ENCODE results near the gene SHROOM3.

SHROOM3 gene

GRCh38 chr4:76723924-76724323, 288.9 kb downstream of the SHROOM3 start:
- H3K79me1 ChIP-seq (replicated peaks; ENCODE audit: low read length, poor library complexity, severe bottlenecking) = peaks cover 11% of the 10 kb centered on the region
- H3K9me3 ChIP-seq (ENCODE audit: control insufficient read depth, low read length) = no peaks in the 10 kb centered on the region
- no peaks in the 10 kb centered on the region for H3K27me3 ChIP-seq (ENCODE audit: control insufficient read depth in 1 of 2, insufficient read depth in 1 of 2, low read length in 2 of 2)
- no peak overlapping the region for H2BK15ac ChIP-seq (ENCODE audit: low read depth, poor library complexity, severe bottlenecking)
- H3K27ac ChIP-seq (ENCODE audit: low read length, poor library complexity, severe bottlenecking) = peak overlapping the region; percentile 8
- H2AFZ ChIP-seq (ENCODE audit: low read depth, low read length) = no peak overlapping the region
- DNase-seq = no peak
- no peak overlapping the region for H3K4me2 ChIP-seq (ENCODE audit: low read length, poor library complexity, severe bottlenecking)
- no peaks in the 10 kb centered on the region for H3K36me3 ChIP-seq (ENCODE audit: control insufficient read depth in 1 of 2, insufficient read depth in 2 of 2, low read depth in 1 of 2, low read length in 2 of 2)
- no peak overlapping the region for H2AK5ac ChIP-seq (ENCODE audit: low read length, severe bottlenecking)
- no peak overlapping the region for H3K18ac ChIP-seq (ENCODE audit: low read depth in 1 of 2, low read length in 2 of 2)
- H3K4ac ChIP-seq (ENCODE audit: low read depth in 1 of 2, low read length in 2 of 2) = no peak overlapping the region
- no peak overlapping the region for H2BK12ac ChIP-seq (ENCODE audit: low read length in 2 of 2)
- H4K8ac ChIP-seq (ENCODE audit: low read length) = no peak overlapping the region
- no peak overlapping the region for H2BK120ac ChIP-seq (ENCODE audit: low read depth, low read length)
- no peaks in the 10 kb centered on the region for H3K4me1 ChIP-seq (ENCODE audit: control insufficient read depth, insufficient read depth, low read depth, low read length)
- no peak overlapping the region for H3K23ac ChIP-seq (ENCODE audit: low read length in 2 of 2)
- no peak overlapping the region for H2BK5ac ChIP-seq (ENCODE audit: low read depth, low read length, poor library complexity, severe bottlenecking)
- peak overlapping the region; percentile 66 for H3K9ac ChIP-seq (ENCODE audit: low read length)
- WGBS = no CpG with 5 or more reads among the region's 2 CpGs
- no peak overlapping the region for H4K91ac ChIP-seq (ENCODE audit: low read length)
- H3K4me3 ChIP-seq (ENCODE audit: insufficient read depth in 1 of 2, low read depth in 1 of 2, low read length in 2 of 2) = no peak overlapping the region
- H3K14ac ChIP-seq (ENCODE audit: low read length in 2 of 2) = no peak overlapping the region

DNA sequence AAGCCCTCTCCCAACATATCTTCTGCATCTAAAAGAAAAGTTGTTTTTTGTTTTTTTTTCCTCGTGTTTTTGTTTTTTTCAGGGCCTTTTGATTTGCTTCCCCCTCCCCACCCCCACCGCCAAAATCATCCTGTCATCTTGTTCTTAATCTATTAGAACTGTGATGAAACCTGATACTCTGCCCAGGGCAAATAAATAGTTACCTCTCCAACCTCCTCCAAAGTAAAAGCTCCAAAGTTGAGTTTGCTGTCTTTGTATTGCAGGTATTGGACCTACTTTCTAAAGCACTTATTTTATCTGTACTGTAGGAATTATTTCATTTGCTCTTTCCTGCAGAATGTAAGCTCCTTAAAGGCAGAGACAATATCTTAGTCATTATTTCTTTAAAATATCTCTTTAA, 290.0 kb downstream of the SHROOM3 start:
- no peak overlapping the region for H3K18ac ChIP-seq (ENCODE audit: low read depth in 1 of 2, low read length in 2 of 2)
- WGBS = 82% methylated on average over 2 of the region's 2 CpGs
- no peak overlapping the region for H2BK15ac ChIP-seq (ENCODE audit: low read depth, poor library complexity, severe bottlenecking)
- H3K4me1 ChIP-seq (ENCODE audit: control insufficient read depth, insufficient read depth, low read depth, low read length) = no peaks in the 10 kb centered on the region
- DNase-seq = no peak
- H2BK120ac ChIP-seq (ENCODE audit: low read depth, low read length) = no peak overlapping the region
- no peak overlapping the region for H2AFZ ChIP-seq (ENCODE audit: low read depth, low read length)
- H3K27ac ChIP-seq (ENCODE audit: low read length, poor library complexity, severe bottlenecking) = no peak overlapping the region
- peaks cover 8% of the 10 kb centered on the region for H3K79me1 ChIP-seq (replicated peaks; ENCODE audit: low read length, poor library complexity, severe bottlenecking)
- H2BK12ac ChIP-seq (ENCODE audit: low read length in 2 of 2) = no peak overlapping the region
- H4K91ac ChIP-seq (ENCODE audit: low read length) = no peak overlapping the region
- no peaks in the 10 kb centered on the region for H3K27me3 ChIP-seq (ENCODE audit: control insufficient read depth in 1 of 2, insufficient read depth in 1 of 2, low read length in 2 of 2)
- H3K4me3 ChIP-seq (ENCODE audit: insufficient read depth in 1 of 2, low read depth in 1 of 2, low read length in 2 of 2) = no peak overlapping the region
- no peak overlapping the region for H3K23ac ChIP-seq (ENCODE audit: low read length in 2 of 2)
- no peaks in the 10 kb centered on the region for H3K36me3 ChIP-seq (ENCODE audit: control insufficient read depth in 1 of 2, insufficient read depth in 2 of 2, low read depth in 1 of 2, low read length in 2 of 2)
- H4K8ac ChIP-seq (ENCODE audit: low read length) = no peak overlapping the region
- H3K9ac ChIP-seq (ENCODE audit: low read length) = no peak overlapping the region
- H2AK5ac ChIP-seq (ENCODE audit: low read length, severe bottlenecking) = no peak overlapping the region
- H2BK5ac ChIP-seq (ENCODE audit: low read depth, low read length, poor library complexity, severe bottlenecking) = no peak overlapping the region
- no peaks in the 10 kb centered on the region for H3K9me3 ChIP-seq (ENCODE audit: control insufficient read depth, low read length)
- H3K4ac ChIP-seq (ENCODE audit: low read depth in 1 of 2, low read length in 2 of 2) = no peak overlapping the region
- H3K4me2 ChIP-seq (ENCODE audit: low read length, poor library complexity, severe bottlenecking) = no peak overlapping the region
- H3K14ac ChIP-seq (ENCODE audit: low read length in 2 of 2) = no peak overlapping the region

DNA sequence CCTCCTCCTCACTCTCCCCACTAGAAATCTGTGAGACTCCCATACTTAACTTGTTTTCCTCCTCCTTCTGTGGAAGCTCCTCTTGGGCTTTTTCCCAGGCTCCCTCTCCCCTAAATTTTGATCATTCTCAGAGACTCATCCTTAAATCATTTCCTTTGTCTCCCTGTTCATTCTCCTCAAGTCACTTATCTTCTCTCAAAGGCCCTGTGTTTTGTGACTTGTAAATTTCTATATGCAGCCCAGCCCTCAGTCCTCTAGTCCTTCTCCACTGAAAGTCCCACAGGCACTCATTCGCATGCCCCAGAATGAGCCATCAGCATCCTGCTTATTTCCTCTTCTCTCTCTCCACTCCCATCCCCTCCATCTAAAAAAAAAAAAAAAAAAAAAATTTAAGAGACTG, 291.1 kb downstream of the SHROOM3 start:
- no peaks in the 10 kb centered on the region for H3K27me3 ChIP-seq (ENCODE audit: control insufficient read depth in 1 of 2, insufficient read depth in 1 of 2, low read length in 2 of 2)
- no peaks in the 10 kb centered on the region for H3K36me3 ChIP-seq (ENCODE audit: control insufficient read depth in 1 of 2, insufficient read depth in 2 of 2, low read depth in 1 of 2, low read length in 2 of 2)
- H2AFZ ChIP-seq (ENCODE audit: low read depth, low read length) = no peak overlapping the region
- no peak overlapping the region for H4K91ac ChIP-seq (ENCODE audit: low read length)
- H3K14ac ChIP-seq (ENCODE audit: low read length in 2 of 2) = no peak overlapping the region
- H3K4me3 ChIP-seq (ENCODE audit: insufficient read depth in 1 of 2, low read depth in 1 of 2, low read length in 2 of 2) = no peak overlapping the region
- H2AK5ac ChIP-seq (ENCODE audit: low read length, severe bottlenecking) = no peak overlapping the region
- H2BK15ac ChIP-seq (ENCODE audit: low read depth, poor library complexity, severe bottlenecking) = no peak overlapping the region
- H3K4me2 ChIP-seq (ENCODE audit: low read length, poor library complexity, severe bottlenecking) = no peak overlapping the region
- H2BK120ac ChIP-seq (ENCODE audit: low read depth, low read length) = no peak overlapping the region
- H3K9ac ChIP-seq (ENCODE audit: low read length) = no peak overlapping the region
- no peak overlapping the region for H3K18ac ChIP-seq (ENCODE audit: low read depth in 1 of 2, low read length in 2 of 2)
- 81% methylated on average over 1 of the region's 1 CpG for WGBS
- H2BK12ac ChIP-seq (ENCODE audit: low read length in 2 of 2) = no peak overlapping the region
- H3K4ac ChIP-seq (ENCODE audit: low read depth in 1 of 2, low read length in 2 of 2) = no peak overlapping the region
- H3K9me3 ChIP-seq (ENCODE audit: control insufficient read depth, low read length) = no peaks in the 10 kb centered on the region
- H4K8ac ChIP-seq (ENCODE audit: low read length) = no peak overlapping the region
- DNase-seq = no peak
- H3K23ac ChIP-seq (ENCODE audit: low read length in 2 of 2) = no peak overlapping the region
- H2BK5ac ChIP-seq (ENCODE audit: low read depth, low read length, poor library complexity, severe bottlenecking) = no peak overlapping the region
- H3K27ac ChIP-seq (ENCODE audit: low read length, poor library complexity, severe bottlenecking) = no peak overlapping the region
- H3K79me1 ChIP-seq (replicated peaks; ENCODE audit: low read length, poor library complexity, severe bottlenecking) = peaks cover 8% of the 10 kb centered on the region
- H3K4me1 ChIP-seq (ENCODE audit: control insufficient read depth, insufficient read depth, low read depth, low read length) = peaks cover 1% of the 10 kb centered on the region

DNA sequence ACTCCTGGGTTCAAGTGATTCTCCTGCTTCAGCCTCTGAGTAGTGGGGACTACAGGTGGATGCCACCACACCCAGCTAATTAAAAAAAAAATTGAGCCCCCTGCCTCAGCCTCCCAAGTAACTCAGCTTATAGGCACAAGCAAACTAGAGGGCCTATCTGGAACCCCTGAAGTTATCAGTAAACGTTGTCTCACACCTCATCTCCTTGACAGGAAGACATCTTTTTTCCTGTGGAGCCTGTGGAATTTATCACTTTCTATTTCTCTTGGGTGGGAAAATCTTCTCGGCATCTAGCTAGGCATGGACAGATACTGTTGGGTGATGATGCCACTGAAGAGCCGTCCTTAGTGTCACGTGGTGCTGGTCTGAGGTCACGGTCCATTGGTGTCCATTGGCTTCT, 291.6 kb downstream of the SHROOM3 start:
- Histone ChIP-seq H2AK5ac (ENCODE audit: low read length, severe bottlenecking) (no peak overlapping the region), H2BK15ac (ENCODE audit: low read depth, poor library complexity, severe bottlenecking) (no peak overlapping the region), H3K18ac (ENCODE audit: low read depth in 1 of 2, low read length in 2 of 2) (no peak overlapping the region), H3K9ac (ENCODE audit: low read length) (no peak overlapping the region), H3K4me2 (ENCODE audit: low read length, poor library complexity, severe bottlenecking) (no peak overlapping the region), H3K79me1 (replicated peaks; ENCODE audit: low read length, poor library complexity, severe bottlenecking) (peaks cover 8% of the 10 kb centered on the region), H4K91ac (ENCODE audit: low read length) (no peak overlapping the region), H2BK5ac (ENCODE audit: low read depth, low read length, poor library complexity, severe bottlenecking) (no peak overlapping the region), H3K36me3 (ENCODE audit: control insufficient read depth in 1 of 2, insufficient read depth in 2 of 2, low read depth in 1 of 2, low read length in 2 of 2) (no peaks in the 10 kb centered on the region), H2AFZ (ENCODE audit: low read depth, low read length) (no peak overlapping the region), H3K27me3 (ENCODE audit: control insufficient read depth in 1 of 2, insufficient read depth in 1 of 2, low read length in 2 of 2) (no peaks in the 10 kb centered on the region), H3K4me3 (ENCODE audit: insufficient read depth in 1 of 2, low read depth in 1 of 2, low read length in 2 of 2) (no peak overlapping the region), H4K8ac (ENCODE audit: low read length) (no peak overlapping the region), H3K9me3 (ENCODE audit: control insufficient read depth, low read length) (no peaks in the 10 kb centered on the region), H3K14ac (ENCODE audit: low read length in 2 of 2) (no peak overlapping the region), H2BK12ac (ENCODE audit: low read length in 2 of 2) (no peak overlapping the region), H3K23ac (ENCODE audit: low read length in 2 of 2) (no peak overlapping the region), H3K27ac (ENCODE audit: low read length, poor library complexity, severe bottlenecking) (no peak overlapping the region), H3K4ac (ENCODE audit: low read depth in 1 of 2, low read length in 2 of 2) (no peak overlapping the region), H2BK120ac (ENCODE audit: low read depth, low read length) (no peak overlapping the region), H3K4me1 (ENCODE audit: control insufficient read depth, insufficient read depth, low read depth, low read length) (peaks cover 1% of the 10 kb centered on the region)
- 84% methylated on average over 5 of the region's 5 CpGs for WGBS
- no peak for DNase-seq
